RWPE2 (cell line): Measurements from ENCODE around the gene SHISA4.
A peak's percentile ranks its signal among the peaks of the same experiment; 100 is the strongest.

Experiments
- ATAC-seq: fragments of 200-7000 bp; cut with Tn5 transposase; 3 replicates; pipeline ENCODE4 v1.9.1; 2021; ENCODE audit warnings: low read depth
- DNase-seq: peaks from one replicate; pipeline ENCODE4 v3.0.0-alpha.2; 2020; ENCODE audit warnings: low spot score
- H3K27ac ChIP-seq: fragments of 450-650 bp; 2 replicates; pipeline ENCODE4 v1.5.1; 2017; ENCODE audit warnings: mild to moderate bottlenecking; ENCODE audit not compliant: poor library complexity, severe bottlenecking
- H3K27me3 ChIP-seq: fragments of 250-450 bp; sonication (Bioruptor Pico); 2 replicates; pipeline ENCODE4 v1.5.1; 2021; ENCODE audit warnings: mild to moderate bottlenecking, moderate library complexity; ENCODE audit not compliant: insufficient read depth, poor library complexity, severe bottlenecking
- H3K36me3 ChIP-seq: fragments of 250-450 bp; sonication (Bioruptor Pico); 2 replicates; pipeline ENCODE4 v1.5.1; 2020; ENCODE audit warnings: low read depth, mild to moderate bottlenecking, moderate library complexity
- H3K4me1 ChIP-seq: fragments of 250-450 bp; sonication (Bioruptor Pico); 2 replicates; pipeline ENCODE4 v1.5.1; 2021; ENCODE audit warnings: mild to moderate bottlenecking, moderate library complexity; ENCODE audit not compliant: insufficient read depth, poor library complexity, severe bottlenecking
- H3K4me3 ChIP-seq: fragments of 250-450 bp; sonication (Bioruptor Pico); 2 replicates; pipeline ENCODE4 v1.5.1; 2021; ENCODE audit warnings: mild to moderate bottlenecking, moderate library complexity; ENCODE audit not compliant: severe bottlenecking
- H3K9me3 ChIP-seq: fragments of 250-450 bp; sonication (Bioruptor Pico); 2 replicates; pipeline ENCODE4 v1.5.1; 2021; ENCODE audit warnings: mild to moderate bottlenecking, moderate library complexity; ENCODE audit not compliant: severe bottlenecking
- TF ChIP-seq, protein P1 (sequence below): fragments of 450-650 bp; IDR thresholded peaks from one replicate; pipeline ENCODE4 v1.5.1; 2017; ENCODE audit warnings: mild to moderate bottlenecking, moderate library complexity; ENCODE audit not compliant: poor library complexity, severe bottlenecking

The SHISA4 gene

DNA sequence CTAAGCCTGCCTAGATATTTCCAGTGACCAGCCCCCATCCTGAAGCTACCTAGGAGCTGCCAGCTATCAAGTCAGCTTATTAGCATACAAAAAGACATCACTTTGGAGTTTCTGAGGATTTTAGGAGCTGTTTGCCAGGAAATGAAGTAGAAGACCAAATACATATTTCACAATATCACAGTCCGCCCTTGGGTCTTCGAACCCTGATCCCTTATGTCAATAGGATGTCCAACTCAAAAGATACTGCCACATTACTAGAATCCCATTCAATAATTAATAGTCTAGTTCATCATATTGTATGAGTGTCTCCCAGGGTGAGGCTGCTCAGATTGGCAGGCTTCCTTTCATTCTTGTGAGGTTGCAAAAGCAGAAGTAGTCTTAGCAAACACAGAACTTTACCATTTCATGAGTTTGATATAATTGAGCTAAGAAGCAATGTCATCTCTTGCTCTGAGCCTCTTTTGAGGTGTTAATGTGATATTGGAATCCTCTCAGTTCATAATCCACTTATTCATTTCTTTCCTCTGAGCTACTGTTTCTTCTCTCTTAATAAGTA lies 46.1 kb upstream of the SHISA4 start:
- DNase-seq = no peak
- Histone ChIP-seq H3K4me3 (no peak overlapping the region), H3K9me3 (no peaks in the 10 kb centered on the region), H3K27ac (no peak overlapping the region), H3K36me3 (peaks cover 50% of the 10 kb centered on the region), H3K4me1 (no peaks in the 10 kb centered on the region), H3K27me3 (no peaks in the 10 kb centered on the region)
- TF ChIP-seq, protein P1, sequence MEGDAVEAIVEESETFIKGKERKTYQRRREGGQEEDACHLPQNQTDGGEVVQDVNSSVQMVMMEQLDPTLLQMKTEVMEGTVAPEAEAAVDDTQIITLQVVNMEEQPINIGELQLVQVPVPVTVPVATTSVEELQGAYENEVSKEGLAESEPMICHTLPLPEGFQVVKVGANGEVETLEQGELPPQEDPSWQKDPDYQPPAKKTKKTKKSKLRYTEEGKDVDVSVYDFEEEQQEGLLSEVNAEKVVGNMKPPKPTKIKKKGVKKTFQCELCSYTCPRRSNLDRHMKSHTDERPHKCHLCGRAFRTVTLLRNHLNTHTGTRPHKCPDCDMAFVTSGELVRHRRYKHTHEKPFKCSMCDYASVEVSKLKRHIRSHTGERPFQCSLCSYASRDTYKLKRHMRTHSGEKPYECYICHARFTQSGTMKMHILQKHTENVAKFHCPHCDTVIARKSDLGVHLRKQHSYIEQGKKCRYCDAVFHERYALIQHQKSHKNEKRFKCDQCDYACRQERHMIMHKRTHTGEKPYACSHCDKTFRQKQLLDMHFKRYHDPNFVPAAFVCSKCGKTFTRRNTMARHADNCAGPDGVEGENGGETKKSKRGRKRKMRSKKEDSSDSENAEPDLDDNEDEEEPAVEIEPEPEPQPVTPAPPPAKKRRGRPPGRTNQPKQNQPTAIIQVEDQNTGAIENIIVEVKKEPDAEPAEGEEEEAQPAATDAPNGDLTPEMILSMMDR = no peak
- no peak for ATAC-seq

- Histone ChIP-seq H3K27me3 (no peaks in the 10 kb centered on the region), H3K4me3 (no peak overlapping the region), H3K36me3 (peaks cover 60% of the 10 kb centered on the region), H3K9me3 (no peaks in the 10 kb centered on the region), H3K27ac (peak overlapping the region; percentile 35), H3K4me1 (peaks cover 22% of the 10 kb centered on the region)
- ATAC-seq (peak; percentile 59), DNase-seq (no peak)
- TF ChIP-seq, protein P1 = no peak
Measured at GRCh38 chr1:201845331-201846083, 43.2 kb upstream of the SHISA4 start.

DNA sequence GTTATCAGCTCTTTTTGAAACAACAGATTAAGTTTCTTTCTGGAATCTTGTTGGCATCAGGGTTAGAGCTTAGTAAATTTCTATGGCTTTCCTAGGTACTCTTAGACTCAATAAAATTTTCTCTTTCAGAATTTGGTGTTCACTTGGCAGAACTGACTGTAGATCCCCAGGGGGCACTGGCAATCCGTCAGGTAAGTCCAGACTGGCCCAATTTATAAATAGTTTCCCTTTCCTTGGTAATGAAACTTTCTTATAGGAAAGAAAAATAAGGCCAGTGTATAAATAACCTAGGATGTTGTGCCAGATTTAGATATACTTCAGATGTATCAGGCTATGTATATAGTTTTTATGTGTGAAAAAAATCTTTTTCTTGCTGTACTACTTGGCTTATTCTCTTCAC lies 41.5 kb upstream of the SHISA4 start:
- ATAC-seq = no peak
- peaks cover 22% of the 10 kb centered on the region for H3K4me1 ChIP-seq

GRCh38 chr1:201848230-201848629 lies 40.5 kb upstream of the SHISA4 start:
- TF ChIP-seq, protein P1 = no peak
- Histone ChIP-seq H3K4me1 (peaks cover 22% of the 10 kb centered on the region), H3K27ac (peak overlapping the region; percentile 78), H3K4me3 (no peak overlapping the region), H3K36me3 (peaks cover 74% of the 10 kb centered on the region), H3K9me3 (no peaks in the 10 kb centered on the region), H3K27me3 (no peaks in the 10 kb centered on the region)
- DNase-seq (no peak), ATAC-seq (no peak)

More for the DNA sequence above, 41.5 kb upstream of the SHISA4 start:
- peaks cover 64% of the 10 kb centered on the region for H3K36me3 ChIP-seq
- no peak for DNase-seq
- no peaks in the 10 kb centered on the region for H3K27me3 ChIP-seq
- no peaks in the 10 kb centered on the region for H3K9me3 ChIP-seq
- H3K27ac ChIP-seq = no peak overlapping the region
- TF ChIP-seq, protein P1 = no peak
- no peak overlapping the region for H3K4me3 ChIP-seq

GRCh38 chr1:201849372-201850052 lies 39.2 kb upstream of the SHISA4 start:
- DNase-seq (no peak), ATAC-seq (peak; percentile 65)
- H3K9me3 ChIP-seq = no peaks in the 10 kb centered on the region
- H3K36me3 ChIP-seq = peaks cover 81% of the 10 kb centered on the region
- peak overlapping the region; percentile 78 for H3K27ac ChIP-seq
- H3K4me3 ChIP-seq = no peak overlapping the region
- no peaks in the 10 kb centered on the region for H3K27me3 ChIP-seq
- peaks cover 22% of the 10 kb centered on the region for H3K4me1 ChIP-seq
- TF ChIP-seq, protein P1 = no peak
